HG02759 (cell line): ENCODE data around the gene POGK.
"Not testable (repeated sequence)": the region's sequence is repeated elsewhere in the genome, so short reads cannot be mapped to it uniquely, and the experiment has no call there.

ENCODE experiments used
- ATAC-seq: cut with Tn5 transposase; IDR thresholded peaks from one replicate; pipeline ENCODE4 v1.9.1; 2021; ENCODE audit warnings: mild to moderate bottlenecking, moderate library complexity; ENCODE audit not compliant: unreplicated experiment

Gene POGK, protein sequence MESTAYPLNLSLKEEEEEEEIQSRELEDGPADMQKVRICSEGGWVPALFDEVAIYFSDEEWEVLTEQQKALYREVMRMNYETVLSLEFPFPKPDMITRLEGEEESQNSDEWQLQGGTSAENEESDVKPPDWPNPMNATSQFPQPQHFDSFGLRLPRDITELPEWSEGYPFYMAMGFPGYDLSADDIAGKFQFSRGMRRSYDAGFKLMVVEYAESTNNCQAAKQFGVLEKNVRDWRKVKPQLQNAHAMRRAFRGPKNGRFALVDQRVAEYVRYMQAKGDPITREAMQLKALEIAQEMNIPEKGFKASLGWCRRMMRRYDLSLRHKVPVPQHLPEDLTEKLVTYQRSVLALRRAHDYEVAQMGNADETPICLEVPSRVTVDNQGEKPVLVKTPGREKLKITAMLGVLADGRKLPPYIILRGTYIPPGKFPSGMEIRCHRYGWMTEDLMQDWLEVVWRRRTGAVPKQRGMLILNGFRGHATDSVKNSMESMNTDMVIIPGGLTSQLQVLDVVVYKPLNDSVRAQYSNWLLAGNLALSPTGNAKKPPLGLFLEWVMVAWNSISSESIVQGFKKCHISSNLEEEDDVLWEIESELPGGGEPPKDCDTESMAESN

DNA sequence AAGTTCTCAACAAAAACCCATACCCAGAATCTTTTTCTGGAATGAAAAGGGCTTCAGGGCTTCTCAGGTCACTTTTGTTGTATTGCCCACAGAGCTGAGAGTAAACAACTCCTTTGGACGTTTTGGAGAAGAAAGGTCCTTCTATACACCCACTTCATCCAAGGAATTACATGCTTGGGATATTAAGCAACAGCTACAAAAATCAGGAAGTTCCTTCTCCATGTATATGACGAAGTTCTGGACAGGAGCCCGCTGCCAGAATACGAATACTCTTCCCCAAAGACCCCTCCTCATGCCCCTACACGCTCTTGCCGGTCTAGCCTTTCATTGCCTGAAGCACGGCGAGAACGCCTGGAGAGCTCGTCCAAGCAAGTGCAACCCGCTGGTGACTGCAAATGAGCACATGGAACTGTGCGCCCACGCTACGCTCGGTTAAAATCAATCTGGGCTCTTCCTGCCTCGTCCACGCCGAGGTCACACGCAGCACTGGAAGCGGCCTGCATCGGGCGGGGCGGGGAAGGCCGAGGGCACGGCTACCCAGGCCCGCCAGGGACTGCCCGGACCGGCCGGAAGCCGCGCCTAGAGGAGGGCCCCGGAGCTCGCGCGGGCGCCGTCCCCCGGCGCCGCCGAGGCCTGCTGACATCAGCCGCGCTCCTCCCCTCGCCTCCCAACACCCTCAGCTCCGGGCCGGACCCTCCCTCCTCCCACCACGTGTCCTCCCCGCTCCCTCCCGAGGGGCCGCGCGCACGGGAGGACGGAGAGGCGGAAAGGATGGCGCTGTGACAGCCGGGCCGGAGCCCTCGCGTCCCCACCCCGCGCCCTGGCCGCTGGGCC is at the start of gene POGK:
TSS of gene POGK (plus strand) at position 710 of the 834 bp plus-strand sequence. CDS start 1,482 bp downstream, outside the sequence.
- peak; percentile 96 for ATAC-seq

DNA sequence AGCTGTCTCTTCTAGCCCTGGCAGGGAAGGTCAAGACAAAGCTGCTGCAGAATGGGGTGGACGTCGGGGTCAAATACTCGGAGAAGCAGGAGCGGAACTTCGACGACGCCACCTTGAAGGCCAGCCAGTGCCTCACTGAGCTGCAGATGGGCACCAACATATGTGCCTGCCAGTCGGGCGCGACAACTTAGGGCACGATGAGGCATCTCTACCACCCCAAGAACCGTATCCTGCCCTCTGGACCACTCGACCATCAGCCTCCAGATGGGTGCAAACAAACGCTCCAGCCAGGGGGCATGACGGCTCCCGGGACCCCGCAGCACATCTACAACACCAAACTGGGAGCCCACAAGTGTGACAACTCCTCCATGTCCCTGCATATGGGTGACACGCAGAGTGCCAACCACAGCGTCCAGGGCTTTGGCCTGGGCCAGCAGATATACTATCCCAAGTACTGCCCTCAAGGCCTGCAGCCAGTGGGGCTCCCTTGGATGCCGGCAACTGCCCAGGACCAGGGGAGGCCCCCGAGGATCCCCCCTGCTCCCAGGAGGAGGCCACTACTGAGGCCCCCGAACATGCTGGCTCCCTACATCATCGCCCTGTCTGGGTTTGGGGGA is 42.5 kb upstream of the POGK start:
- ATAC-seq: no peak

DNA sequence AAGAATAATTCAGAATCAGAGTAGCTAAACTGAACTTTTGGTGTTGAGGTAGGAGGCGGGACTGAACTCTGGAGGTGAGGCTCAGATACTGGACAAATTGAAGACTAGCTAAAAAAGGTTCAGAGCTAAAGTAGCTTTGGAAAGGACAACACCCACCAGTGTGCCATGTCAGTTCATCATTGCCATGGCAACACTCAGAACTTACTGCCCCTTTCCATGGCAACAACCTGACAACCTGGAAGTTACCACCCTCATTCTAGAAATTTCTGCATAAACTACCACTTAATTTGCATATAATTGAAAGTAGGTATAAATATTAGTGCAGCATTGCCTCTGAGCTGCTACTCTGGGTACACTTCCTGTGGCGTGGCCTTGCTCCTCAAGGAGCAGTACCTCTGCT is 30.3 kb upstream of the POGK start:
- ATAC-seq: no peak

DNA sequence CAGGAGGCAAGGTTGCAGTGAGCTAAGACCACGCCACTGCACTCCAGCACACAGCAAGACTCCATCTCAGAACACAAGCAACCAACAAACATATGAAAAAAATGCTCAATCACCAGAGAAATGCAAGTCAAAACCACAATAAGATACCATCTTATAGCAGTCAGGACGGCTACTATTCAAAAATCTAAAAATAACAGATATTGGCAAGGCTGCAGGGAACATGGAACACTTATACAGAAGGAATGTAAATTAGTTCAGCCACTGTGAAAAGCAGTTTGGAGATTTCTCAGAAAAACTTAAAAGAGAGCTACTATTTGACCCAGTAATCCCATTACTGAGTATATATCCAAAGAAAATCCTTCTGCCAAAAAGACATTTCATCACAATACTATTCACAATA is 27.6 kb upstream of the POGK start:
- ATAC-seq: no peak

DNA sequence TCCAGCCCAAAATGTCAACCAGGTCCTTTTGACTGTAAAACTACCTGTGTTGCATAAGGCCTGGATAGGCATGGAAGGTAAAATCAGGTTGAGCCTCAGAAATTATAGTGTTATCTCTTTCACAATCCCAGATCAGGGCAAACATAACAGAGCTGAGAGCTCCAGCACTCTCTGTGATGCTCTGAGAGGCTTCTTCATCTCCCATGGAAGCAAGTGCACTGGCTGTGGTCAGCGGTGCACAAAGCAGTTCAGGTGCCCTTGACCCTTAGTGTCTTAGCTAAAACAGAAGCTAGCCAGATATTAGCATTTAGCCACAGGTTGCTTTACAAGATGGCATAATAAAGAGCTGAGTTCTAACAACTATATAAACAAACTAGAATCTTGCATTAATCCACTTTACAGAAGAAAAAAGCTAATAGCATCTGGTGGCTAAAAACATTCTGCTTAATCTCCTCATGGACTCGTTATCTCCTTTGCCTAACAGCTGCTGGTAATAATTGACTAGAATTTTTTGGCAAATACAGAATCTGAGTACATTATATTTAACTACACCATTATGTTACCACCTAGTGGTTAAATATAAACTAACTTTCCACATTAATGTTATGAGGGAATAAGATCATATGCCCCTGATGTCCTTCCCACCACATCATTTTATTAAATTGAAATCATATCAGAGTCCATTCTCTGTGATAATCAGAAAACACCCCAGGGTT is 25.6 kb upstream of the POGK start:
- ATAC-seq: no peak

DNA sequence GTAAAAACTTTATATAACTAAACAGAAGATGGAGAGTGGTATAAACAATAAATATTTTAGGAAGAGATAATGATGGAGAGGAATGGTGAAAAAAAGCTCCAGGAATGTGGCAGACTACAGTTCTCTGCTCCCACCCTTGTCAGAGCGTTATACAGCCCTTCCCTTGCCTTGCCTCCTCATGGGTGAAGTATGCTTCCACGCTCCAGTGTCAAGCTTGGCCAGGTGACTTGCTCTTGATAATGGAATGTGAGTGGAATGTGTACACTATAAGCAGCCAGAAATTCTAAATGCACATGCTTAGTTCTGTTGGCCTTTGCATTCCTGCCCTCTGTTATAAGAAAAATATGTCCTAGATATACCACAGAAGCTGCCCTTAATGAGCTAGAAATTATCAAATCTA is 24.7 kb upstream of the POGK start:
- no peak for ATAC-seq

DNA sequence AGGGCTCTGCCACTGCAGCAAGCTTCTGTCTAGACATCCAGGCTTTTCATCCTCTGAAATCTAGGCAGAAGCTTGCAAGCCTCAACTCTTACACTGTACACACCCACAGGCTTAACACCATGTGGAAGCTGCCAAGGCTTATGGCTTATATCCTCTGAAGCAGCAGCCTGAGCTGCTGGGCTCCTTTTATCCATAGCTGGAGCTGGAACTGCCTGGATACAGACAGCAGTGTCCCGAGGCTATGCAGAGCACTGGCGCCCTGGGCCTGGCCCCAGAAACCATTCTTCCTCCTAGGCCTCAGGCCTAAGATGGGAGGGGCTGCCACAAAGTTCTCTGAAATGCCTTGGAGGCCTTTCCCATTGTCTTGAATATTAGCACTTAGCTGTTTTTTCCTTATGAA is 19.3 kb upstream of the POGK start:
- no peak for ATAC-seq

DNA sequence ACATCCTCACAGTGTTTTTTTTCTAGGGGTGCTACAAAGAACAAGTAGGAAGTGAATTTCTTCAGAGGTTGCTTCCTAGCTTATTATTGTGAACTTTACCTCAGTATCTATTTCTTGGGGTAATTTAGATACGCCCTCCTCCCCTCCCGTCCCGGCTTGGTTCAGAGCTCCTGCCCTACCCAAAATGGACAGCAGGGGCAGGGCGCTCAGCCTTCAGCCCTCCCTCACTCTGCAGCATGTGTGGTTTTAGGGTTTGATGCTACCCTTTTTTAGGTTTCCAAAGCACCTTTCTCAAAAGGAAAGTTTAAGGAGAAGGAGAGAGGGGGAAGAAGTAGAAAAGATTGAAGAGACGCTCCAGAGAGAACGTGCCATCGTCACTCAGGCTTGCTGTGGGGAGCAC is 16.9 kb upstream of the POGK start:
- ATAC-seq: peak; percentile 49

DNA sequence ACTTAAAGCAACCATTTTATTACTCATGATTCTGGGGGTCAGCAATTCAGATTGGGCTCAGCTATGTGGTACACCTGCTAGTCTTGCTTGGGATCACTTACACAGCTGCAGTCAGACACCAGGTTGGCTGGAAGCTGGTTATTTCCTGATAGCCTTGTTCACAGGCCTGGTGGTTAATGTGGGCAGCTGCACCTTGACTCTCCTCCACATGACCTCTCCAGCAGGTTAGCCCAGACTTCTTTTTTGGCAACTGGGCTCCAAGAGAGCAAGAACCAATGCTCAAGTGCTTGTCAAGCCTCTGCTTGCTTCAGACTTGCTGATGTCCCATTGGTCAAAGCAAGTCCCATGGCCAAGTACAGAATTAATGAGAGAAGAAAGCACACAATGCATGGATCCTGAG is 11.8 kb upstream of the POGK start:
- ATAC-seq: no peak

DNA sequence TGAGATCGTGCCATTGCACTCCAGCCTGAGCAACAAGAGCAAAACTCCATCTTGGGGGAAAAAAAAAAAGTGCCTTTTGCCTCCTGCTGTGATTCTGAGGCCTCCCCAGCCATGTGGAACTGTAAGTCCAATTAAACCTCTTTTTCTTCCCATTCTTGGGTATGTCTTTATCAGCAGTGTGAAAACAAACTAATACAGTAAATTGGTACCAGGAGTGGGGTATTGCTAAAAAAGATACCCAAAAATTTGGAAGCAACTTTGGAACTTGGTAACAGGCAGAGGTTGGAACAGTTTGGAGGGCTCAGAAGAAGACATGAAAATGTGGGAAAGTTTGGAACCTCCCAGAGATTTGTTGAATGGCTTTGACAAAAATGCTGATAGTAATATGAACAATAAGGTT is 9.5 kb upstream of the POGK start:
- not testable (repeated sequence) for ATAC-seq

DNA sequence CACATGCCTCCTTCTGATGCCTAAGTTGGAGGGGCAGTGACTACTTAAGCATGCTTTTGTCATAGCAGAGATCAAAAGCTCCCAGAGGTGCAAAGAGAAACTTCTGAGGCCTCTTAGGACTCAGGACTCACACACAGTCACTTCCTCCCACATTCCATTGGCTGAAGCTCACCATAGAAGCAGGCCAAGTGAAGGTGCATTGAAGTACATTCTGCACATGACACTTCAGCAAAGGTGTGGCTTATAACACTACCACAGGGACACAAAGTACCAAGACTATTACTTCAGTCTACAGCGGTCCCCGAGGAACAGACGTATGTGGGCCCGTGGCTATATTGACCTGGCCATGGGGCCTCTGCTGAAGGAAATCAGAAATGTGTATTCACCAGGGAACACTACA is 2.5 kb upstream of the POGK start:
- ATAC-seq: no peak

DNA sequence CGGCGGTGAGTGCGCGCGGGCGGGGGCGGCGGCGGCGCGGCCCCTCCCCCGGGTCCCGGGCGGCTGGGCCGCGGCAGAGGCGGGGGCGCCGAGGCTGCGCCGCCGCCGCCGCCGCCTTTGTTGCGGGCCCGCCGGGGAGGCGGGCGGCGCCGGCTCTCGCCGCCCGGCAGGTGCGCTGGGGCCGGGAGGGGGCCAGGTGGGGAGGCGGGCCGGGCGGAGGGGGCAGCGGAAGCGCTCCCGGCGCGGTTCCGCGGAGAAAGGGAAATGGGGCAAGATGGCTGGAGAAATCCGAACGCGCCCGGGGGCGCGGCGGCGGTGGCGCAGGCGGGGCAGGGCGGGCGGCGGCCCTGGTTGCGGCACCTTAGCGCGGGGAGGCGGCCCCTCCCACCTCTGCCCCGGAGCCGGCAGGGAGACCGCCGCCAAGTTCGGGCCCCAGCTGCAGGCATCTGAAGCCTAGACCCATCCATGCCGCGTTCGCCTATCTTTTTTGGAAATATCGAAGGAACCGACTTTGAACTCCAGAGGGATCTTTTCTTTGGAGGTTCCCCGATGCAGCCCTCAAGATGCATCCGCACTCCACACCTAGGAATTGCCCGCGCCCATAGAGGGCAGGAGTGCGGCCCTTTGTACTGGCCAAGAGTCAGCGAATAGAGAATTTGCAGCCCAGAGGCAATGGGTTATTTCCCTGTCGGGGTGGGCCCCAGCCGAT is 479 bp downstream of the POGK start:
- peak; percentile 43 for ATAC-seq

DNA sequence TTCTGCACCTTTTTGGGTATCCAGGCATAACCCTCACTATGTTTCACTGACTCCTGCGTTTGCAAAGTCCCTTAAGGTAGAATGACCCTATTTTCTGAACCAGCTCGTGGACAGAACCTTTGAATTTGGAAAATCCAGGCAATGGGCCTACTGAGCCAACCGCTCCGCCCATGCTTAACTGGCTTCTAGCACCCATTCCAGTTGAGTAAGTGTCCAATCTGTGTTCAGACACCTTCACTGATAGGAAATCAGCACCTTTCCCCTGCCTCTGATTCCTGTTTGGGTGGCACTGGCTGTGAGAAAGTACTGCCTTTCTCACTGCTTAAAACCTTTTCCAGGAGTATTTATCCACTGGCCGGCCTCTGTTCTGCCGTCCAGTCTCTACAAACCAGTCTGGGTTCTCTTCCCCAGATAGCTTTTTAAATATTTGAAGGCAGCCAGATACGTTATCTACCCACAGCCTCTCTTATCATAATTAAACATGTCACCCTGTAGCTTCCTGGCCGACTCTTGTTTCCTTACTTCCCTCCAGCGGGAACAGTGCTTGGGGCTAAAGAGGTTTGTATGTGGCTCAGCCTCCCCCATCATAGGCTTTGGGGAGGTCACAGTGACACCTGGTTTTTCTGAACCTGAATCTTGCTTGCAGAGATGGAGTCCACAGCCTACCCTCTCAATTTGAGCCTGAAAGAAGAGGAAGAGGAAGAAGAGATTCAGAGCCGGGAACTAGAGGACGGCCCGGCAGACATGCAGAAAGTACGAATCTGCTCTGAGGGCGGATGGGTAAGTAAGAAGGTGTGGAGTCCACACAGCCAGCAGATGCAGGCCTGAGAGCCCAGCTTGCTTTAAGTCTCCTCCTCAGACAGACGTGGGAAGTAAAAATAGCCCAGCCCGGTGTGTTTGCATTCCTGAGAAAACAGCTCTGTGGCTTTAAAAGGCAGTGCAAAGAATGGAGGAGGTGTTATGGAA is 1.3 kb downstream of the POGK start:
- no peak for ATAC-seq

DNA sequence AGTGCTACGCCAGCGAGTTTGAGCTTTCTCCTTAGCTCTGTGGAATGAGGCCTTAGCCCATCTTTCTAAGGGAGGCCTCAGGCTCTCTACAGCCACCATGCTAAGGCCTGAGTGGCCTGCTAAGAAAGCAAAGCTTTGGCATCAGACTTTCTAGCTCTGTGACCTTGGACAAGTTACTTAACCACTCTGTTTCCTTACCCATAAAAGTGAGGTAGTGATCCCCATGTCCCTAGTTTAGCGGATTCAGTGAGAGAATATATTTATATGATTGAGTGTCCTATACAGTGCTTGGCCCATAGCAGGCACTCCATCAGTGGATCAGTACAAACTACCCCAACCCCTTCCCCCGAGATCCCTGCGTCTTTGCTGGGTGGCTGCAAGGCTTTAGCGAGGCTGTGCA is 4.0 kb downstream of the POGK start:
- ATAC-seq: no peak

DNA sequence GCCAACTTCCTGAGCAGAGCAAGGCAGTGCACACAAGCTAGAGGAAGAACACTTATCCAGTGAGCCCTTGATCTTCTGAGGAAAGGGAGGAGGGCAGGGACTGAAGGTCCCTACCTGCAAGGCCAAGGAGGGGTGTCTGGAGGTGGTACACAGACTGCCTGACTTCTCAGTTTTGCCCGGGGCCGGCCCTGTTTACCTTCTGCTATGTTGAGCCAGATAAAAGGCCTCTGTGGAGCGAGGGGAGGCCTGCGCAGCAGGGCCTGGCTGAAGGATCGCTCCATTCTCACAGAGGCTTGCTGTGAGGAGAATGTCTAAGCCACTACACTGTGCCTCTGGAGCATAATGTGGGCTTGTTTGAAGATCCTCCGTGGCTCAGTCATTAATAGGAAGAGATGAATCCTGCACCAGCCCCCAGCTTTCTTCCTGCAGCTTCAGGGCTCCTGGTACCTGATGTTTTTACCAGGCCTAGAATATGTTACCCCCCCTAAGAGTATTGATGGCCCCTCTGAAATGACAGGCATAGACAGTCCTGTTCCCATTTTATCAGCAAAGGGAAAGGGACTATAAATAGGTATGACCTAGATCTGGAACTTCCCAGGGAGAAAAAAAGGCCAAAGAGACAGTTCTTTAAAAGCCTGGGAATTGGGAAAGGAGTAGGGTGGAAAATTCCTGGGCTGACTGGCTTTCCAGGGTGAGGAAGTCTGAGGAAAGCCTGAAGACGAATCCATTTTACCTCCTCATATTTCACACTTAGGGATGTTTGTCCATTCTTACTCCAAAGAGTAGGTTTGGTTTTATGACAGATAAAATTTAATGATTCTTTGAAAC is 4.7 kb downstream of the POGK start:
- no peak for ATAC-seq

DNA sequence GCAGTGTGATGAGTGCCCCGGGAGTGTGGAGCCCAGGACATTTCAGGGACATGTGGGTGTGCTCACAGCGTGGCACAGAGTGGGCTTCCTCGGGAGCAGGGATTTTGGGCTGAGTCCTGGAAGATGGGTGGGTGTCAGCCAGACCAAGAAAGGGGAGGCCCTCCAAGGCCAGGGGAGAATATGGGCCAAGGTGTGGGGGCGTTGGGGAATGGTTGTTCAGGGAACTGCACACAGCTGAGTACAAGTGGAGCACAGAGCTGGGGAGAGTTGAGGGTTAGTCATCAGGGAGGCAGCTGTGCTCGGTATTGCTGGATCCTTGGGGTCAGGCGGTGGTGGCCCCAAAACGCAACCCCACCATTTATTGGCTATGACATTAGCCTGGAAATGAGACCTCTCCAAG is 5.5 kb downstream of the POGK start:
- no peak for ATAC-seq

DNA sequence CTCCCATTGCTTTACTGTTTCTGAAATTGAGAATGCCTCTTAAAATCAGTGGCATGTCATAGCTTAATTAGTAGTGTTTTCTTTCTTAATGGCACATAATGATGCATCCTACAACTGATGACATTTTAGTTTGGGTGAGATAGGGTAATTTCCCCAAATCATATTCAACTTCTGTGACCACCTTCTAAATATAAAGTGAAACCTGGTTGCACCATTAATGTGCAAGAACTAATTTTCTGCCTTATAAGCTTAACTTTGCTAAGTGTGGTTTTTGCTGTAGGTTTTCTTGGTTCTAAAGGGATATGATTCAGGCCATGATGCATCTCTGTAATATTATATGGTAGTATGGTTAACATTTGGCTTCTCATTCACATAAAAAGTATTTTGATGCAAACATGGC is 8.9 kb downstream of the POGK start:
- no peak for ATAC-seq

DNA sequence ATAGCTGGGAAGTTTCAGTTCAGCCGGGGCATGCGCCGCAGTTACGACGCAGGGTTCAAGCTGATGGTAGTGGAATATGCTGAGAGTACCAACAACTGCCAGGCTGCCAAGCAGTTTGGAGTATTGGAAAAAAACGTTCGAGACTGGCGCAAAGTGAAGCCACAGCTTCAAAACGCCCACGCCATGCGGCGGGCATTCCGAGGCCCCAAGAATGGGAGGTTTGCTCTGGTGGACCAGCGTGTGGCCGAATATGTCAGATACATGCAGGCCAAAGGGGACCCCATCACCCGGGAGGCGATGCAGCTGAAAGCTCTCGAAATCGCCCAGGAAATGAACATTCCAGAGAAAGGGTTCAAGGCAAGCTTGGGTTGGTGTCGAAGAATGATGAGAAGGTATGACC is 9.9 kb downstream of the POGK start:
- ATAC-seq: no peak
